HS-27A (cell line): ENCODE data around the gene SLC27A6.
"Not testable (repeated sequence)": the region's sequence is repeated elsewhere in the genome, so short reads cannot be mapped to it uniquely, and the experiment has no call there.

Experiments
- DNase-seq: peaks from one replicate; pipeline ENCODE4 v3.0.0-alpha.2; 2012; ENCODE audit warnings: low read depth, missing footprints

Gene SLC27A6

DNA sequence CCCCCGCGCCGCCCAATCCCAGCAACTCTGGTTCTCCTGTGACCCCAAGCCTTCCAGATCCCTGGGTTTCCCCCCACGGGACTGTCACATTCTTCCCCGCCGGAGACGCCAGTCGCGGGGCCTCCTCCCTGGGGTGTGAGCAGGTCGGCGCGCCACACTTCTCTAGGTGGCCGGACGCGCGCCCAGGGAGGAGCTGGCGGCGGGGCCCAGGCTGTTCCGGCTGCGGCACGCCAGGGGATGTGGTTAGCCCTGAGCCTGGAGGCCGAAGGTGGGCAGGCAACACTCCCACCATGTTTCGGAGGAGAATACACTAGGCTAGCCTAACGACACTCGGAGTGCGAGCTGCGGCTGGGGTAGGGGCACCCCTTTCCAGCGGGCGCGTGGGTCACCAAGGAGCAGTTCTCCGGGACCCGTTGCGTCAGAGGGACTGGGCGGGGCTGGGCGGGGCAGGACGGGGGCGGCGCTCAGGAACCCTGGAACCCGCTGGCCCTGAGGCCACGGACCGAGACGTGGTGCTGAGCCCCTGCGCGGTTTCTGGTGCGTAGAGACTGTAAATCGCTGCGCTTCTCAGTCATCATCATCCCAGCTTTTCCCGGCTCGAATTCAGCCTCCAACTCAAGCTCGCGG lies at the start of gene SLC27A6:
Gene SLC27A6 (plus strand): TSS at position 478 of the 627 bp plus-strand sequence. CDS start 650 bp downstream, outside the sequence.
- no peak for DNase-seq

GRCh38 chr5:128919542-128919941 lies 45.7 kb upstream of the SLC27A6 start:
- no peak for DNase-seq

- DNase-seq: no peak
Measured at GRCh38 chr5:128920345-128921215, 44.7 kb upstream of the SLC27A6 start.

GRCh38 chr5:128924299-128924698 lies 41.0 kb upstream of the SLC27A6 start:
- DNase-seq: no peak

DNA sequence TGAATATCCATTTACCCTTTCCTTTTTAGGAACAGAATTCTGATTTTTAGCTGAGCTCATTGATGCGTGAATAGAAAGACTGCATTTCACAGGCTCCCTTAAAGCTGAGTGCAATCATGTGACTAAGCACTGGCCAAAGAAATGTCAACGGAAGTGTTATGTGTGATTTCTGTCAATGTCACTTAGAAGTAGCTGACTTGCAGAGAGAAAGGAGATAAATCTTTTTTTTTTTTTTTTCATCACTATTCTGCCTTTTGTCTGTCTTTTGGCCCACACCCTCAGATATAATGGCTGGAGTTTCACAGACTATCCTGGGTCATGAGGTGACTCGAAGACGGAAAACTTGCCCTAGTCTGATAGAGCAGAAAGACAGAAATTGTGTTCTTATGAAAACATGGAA lies 39.3 kb upstream of the SLC27A6 start:
- no peak for DNase-seq

DNA sequence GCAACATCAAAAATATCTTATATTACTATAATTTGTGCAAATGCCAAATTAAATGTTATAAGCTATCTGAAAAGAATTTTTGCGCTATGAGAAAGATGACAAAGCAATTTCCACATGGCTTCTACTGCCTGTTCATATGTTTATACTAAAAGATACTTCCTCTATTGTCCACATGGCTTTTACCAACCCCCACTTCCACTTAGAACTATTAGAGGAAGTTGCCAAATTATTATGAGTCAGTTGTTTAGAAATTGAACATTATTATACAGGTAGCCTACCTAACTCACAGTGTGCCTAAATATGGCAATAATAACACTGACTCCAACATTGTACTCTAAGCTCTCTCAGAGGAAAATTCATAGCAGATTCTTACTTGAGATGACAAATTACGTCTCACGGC lies 37.6 kb upstream of the SLC27A6 start:
- no peak for DNase-seq

- not testable (repeated sequence) for DNase-seq
Measured at GRCh38 chr5:128932232-128932631, 33.1 kb upstream of the SLC27A6 start.

DNA sequence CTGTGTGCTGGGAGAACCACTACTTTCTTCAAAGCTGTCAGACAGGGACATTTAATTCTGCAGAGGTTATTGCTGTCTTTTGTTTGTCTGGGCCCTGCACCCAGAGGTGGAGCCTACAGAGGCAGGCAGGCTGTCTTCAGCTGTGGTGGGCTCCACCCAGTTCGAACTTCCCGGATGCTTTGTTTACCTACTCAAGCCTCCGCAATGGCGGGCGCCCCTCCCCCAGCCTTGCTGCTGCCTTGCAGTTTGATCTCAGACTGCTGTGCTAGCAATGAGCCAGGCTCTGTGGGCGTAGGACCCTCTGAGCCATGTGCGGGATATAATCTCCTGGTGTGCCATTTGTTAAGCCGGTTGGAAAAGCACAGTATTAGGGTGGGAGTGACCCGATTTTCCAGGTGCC lies 22.2 kb upstream of the SLC27A6 start:
- not testable (repeated sequence) for DNase-seq

- no peak for DNase-seq
Measured at GRCh38 chr5:128949847-128950546, 15.3 kb upstream of the SLC27A6 start.

- not testable (repeated sequence) for DNase-seq
Measured at GRCh38 chr5:128951301-128951700, 14.0 kb upstream of the SLC27A6 start.

DNA sequence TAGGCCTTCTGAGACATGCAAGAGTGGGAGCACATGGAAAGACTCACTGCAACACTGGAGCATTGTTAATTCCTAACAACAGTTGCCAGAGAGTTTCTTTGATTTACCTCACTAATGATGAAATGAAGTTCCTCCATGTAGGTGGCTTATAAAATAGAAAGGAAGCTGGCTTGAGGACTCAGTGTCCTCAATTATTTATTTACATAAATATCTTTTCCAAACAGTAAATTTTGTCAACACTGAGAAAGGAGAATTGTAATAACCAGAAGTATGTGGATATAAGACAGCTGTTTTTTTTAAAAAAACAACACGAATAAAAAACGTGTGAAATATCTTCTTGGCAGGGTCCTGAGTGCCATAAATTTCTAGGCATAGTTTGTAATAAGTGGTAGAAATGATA lies 9.1 kb upstream of the SLC27A6 start:
- no peak for DNase-seq

GRCh38 chr5:128962211-128962610 lies 3.1 kb upstream of the SLC27A6 start:
- DNase-seq: no peak

GRCh38 chr5:128965638-128966302 lies 482 bp downstream of the SLC27A6 start:
- no peak for DNase-seq

GRCh38 chr5:128966375-128966774 lies 1.1 kb downstream of the SLC27A6 start:
- no peak for DNase-seq

- DNase-seq: no peak
Measured at GRCh38 chr5:128966846-128967245, 1.6 kb downstream of the SLC27A6 start.

- DNase-seq: no peak
Measured at GRCh38 chr5:128973244-128973643, 8.0 kb downstream of the SLC27A6 start.

DNA sequence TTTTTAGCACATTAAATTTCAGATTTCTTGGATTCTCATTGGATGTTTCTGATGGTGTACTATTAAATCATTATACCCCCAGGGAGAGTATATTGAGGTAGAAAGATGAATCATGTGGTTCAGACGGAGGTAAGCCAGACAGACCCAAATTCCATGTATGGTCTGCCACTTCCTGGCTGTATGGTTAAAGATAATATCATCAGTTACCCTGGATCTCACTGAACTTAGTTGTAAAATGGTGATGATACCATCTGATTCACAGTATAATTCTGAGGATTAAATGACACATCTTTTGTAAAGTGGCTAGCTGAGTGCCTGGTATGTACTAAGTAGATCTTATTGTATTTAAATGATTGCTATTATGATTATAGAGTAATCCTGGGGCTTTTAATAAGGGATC lies 9.3 kb downstream of the SLC27A6 start:
- DNase-seq: no peak

DNA sequence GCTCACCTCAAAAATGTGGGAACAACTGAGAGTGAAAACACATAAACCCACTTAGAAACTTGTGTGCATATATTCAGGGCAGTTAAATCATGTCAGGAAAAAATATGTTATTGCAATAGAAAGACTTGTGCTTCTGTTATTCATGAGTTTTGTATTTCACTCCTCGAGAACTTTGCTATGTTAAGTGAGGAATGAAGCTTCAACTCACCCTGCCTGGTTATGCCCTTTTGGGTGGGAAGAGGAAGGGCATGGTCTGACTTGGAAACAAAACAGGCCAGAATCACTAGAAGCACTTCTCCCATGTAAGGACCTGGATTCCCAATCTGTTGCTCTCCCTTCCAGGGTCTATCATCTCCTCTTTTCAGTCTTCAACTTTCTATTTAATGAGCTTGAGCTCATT lies 14.5 kb downstream of the SLC27A6 start:
- no peak for DNase-seq

DNA sequence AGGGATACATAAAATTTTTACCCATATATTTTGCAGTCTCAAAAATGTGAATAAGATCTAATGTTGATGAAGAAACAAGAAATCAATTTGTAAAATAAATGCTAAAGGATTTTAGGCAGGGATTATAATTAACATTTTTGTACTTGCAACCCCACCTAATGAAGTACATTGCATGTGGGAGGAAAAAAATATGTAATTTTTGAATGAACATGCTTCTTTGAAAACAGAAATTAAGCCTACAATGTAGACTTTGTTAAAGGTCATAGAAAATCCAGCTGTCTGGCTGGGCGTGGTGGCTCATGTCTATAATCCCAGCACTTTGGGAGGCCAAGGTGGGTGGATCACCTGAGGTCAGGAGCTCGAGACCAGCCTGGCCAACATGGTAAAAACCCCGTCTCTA lies 15.6 kb downstream of the SLC27A6 start:
- DNase-seq: no peak

- DNase-seq: no peak
Measured at GRCh38 chr5:128984480-128984879, 19.2 kb downstream of the SLC27A6 start.

- DNase-seq: no peak
Measured at GRCh38 chr5:128988476-128988875, 23.2 kb downstream of the SLC27A6 start.

GRCh38 chr5:129001841-129002526 lies 36.7 kb downstream of the SLC27A6 start:
- no peak for DNase-seq
